Kidney (tissue), 14 donors: Measurements from ENCODE around the gene PHF21A. TPM values are rescaled to one million over a fixed set of nuclear protein-coding genes. Genes with fewer than 3 reads are reported as not detected.

Source experiments
- DNase-seq, 5 donors: peaks; one replicate each; pipeline ENCODE4 v3.0.0-alpha.2; 2013 to 2020
- FAIRE-seq: peaks from 2 replicates; lab custom pipeline; 2012; peaks lifted over from hg19 to GRCh38; lab: Jason Lieb, UNC
- H3K27ac ChIP-seq, 2 donors: one replicate each; pipeline ENCODE4 v1.7.0; 2013; ENCODE audit warnings: low read depth in 2 of 2, low read length in 2 of 2, inconsistent platforms in 1 of 2
- H3K27me3 ChIP-seq: one replicate; pipeline ENCODE4 v1.7.1; 2013; ENCODE audit warnings: low read length, inconsistent platforms; ENCODE audit not compliant: control insufficient read depth, insufficient read depth
- H3K36me3 ChIP-seq, 3 donors: one replicate each; pipeline versions ENCODE4 v1.7.0 to v1.7.1; 2013; ENCODE audit warnings: low read length in 3 of 3, control low read depth in 1 of 3, inconsistent platforms in 1 of 3; ENCODE audit not compliant: insufficient read depth in 3 of 3, control insufficient read depth in 2 of 3
- H3K4me1 ChIP-seq, 3 donors: one replicate each; pipeline versions ENCODE4 v1.7.0 to v1.7.1; 2013; ENCODE audit warnings: low read length in 3 of 3, inconsistent platforms in 1 of 3, low read depth in 1 of 3; ENCODE audit not compliant: control insufficient read depth in 2 of 3, insufficient read depth in 2 of 3
- H3K4me3 ChIP-seq, 3 donors: one replicate each; pipeline versions ENCODE4 v1.7.0 to v1.8.1; 2013; ENCODE audit warnings: low read length in 3 of 3, control low read depth in 1 of 3, inconsistent platforms in 1 of 3
- H3K9ac ChIP-seq, 3 donors: one replicate each; pipeline versions ENCODE4 v1.7.0 to v1.7.1; 2013; ENCODE audit warnings: low read length in 3 of 3, control low read depth in 1 of 3, inconsistent platforms in 1 of 3
- H3K9me3 ChIP-seq, 3 donors: one replicate each; pipeline versions ENCODE4 v1.7.0 to v1.7.1; 2013; ENCODE audit warnings: low read length in 3 of 3, control low read depth in 1 of 3, inconsistent platforms in 1 of 3; ENCODE audit not compliant: control insufficient read depth in 2 of 3, insufficient read depth in 1 of 3
- intact Hi-C: fragments of 100-400 bp; cut with DNase I; formaldehyde crosslinking; loops from one replicate; pipeline ENCODE4 v1.11.1; 2022
- polyA plus RNA-seq: library from polyadenylated mRNA; stranded (reverse); fragments of 350-450 nt; fragmentation: Illumina TruSeq; extraction: RNeasy Lipid Tissue Mini Kit (QIAGEN cat#74804); gene quantifications from one replicate; pipeline ENCODE4 v1.2.3, GENCODE V29; 2014; ENCODE audit warnings: low read depth, low replicate concordance; ENCODE audit not compliant: insufficient read depth
- total RNA-seq: library from RNA; stranded (reverse); fragmentation: NEBNext Ultra II Directional; extraction: Animal tissue kit (Norgen Biotek cat#: 25700); gene quantifications from one replicate; pipeline ENCODE4 v1.2.1, GENCODE V29; 2021
- TF ChIP-seq, protein P1 (sequence below): IDR thresholded peaks from 3 replicates; pipeline ENCODE4 v1.5.1; 2012; ENCODE audit warnings: mild to moderate bottlenecking, moderate library complexity, borderline replicate concordance; ENCODE audit not compliant: insufficient read depth; ENCODE audit errors: extremely low read depth
- donor health status: control.
- donor health status: control.
- donor health status: control.
- donor health status: control.
- donor health status: control.
- donor health status: DM: yes; HTN: yes; CAD: no.
- donor health status: Normal renal cell carcinoma (clear cell type).

PHF21A gene
- total and polyA plus RNA-seq, 2 donors from 2014 or later, result 9.6 to 48.2 TPM

GRCh38 chr11:46072172-46072964, 48.9 kb downstream of the PHF21A start:
- no peaks in the 10 kb centered on the region for H3K27me3 ChIP-seq
- no peak overlapping the region for H3K9ac ChIP-seq
- peaks cover 0 to 2% (median 0%) of the 10 kb centered on the region in 3 donors for H3K4me1 ChIP-seq
- intact Hi-C loops, result no loop called here
- DNase-seq, result no peak
- no peaks in the 10 kb centered on the region for H3K9me3 ChIP-seq
- H3K27ac ChIP-seq, result no peak overlapping the region
- no peak for FAIRE-seq
- H3K36me3 ChIP-seq, result peaks cover 0 to 2% (median 0%) of the 10 kb centered on the region in 3 donors
- H3K4me3 ChIP-seq, result no peak overlapping the region
- TF ChIP-seq, protein P1, sequence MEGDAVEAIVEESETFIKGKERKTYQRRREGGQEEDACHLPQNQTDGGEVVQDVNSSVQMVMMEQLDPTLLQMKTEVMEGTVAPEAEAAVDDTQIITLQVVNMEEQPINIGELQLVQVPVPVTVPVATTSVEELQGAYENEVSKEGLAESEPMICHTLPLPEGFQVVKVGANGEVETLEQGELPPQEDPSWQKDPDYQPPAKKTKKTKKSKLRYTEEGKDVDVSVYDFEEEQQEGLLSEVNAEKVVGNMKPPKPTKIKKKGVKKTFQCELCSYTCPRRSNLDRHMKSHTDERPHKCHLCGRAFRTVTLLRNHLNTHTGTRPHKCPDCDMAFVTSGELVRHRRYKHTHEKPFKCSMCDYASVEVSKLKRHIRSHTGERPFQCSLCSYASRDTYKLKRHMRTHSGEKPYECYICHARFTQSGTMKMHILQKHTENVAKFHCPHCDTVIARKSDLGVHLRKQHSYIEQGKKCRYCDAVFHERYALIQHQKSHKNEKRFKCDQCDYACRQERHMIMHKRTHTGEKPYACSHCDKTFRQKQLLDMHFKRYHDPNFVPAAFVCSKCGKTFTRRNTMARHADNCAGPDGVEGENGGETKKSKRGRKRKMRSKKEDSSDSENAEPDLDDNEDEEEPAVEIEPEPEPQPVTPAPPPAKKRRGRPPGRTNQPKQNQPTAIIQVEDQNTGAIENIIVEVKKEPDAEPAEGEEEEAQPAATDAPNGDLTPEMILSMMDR, result no peak

DNA sequence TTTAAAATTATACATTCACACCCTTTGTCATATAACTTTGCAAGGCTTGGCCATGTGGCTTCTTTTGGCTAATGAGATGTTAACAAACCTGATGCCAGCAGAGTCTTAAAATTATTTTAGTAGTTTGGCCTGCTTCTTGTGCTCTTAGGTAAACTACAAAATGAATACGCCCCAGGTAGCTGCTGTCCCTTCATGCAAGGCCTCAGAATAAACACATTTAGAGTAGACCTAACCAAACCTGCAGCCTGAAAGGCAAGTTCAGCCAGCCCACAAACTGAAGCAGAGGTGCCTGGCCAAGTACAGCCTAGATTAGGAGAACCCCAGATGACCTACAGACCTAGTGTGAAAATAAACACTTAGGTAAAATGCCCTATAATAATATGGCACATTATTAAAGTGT, 50.2 kb downstream of the PHF21A start:
- Histone ChIP-seq H3K4me1 (peaks cover 0 to 2% (median 0%) of the 10 kb centered on the region in 3 donors), H3K4me3 (no peak overlapping the region), H3K9me3 (no peaks in the 10 kb centered on the region), H3K27ac (no peak overlapping the region), H3K9ac (no peak overlapping the region), H3K36me3 (peaks cover 0 to under 1% (median 0%) of the 10 kb centered on the region in 3 donors), H3K27me3 (no peaks in the 10 kb centered on the region)
- no peak for DNase-seq
- TF ChIP-seq, protein P1, result no peak
- intact Hi-C loops, result no loop called here
- FAIRE-seq, result no peak

DNA sequence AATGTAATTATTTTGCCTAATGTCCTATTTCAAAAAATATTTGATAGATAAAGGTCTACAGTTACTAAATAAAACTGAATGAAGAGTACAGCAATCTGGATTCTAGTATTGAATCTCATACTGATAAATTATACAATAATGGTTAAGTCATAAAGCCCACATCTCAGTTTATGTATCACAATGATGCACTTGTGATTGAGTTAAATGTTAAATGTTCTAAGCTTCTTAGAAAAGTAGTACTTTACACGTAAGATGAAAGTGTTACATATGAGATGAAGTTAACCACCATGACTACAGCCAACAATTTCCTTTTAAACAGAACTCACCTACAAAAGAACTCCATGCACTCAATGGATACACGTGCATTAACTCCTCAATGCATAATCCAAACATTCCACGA, 51.7 kb downstream of the PHF21A start:
- TF ChIP-seq, protein P1, result no peak

More for the DNA sequence above, 51.7 kb downstream of the PHF21A start:
- intact Hi-C loops, result no loop called here
- no peak for DNase-seq
- no peak overlapping the region for H3K9ac ChIP-seq
- H3K27ac ChIP-seq, result no peak overlapping the region
- H3K4me3 ChIP-seq, result no peak overlapping the region
- H3K27me3 ChIP-seq, result no peaks in the 10 kb centered on the region
- H3K4me1 ChIP-seq, result peaks cover 0 to 2% (median 0%) of the 10 kb centered on the region in 3 donors
- H3K36me3 ChIP-seq, result no peaks in the 10 kb centered on the region
- FAIRE-seq, result no peak
- H3K9me3 ChIP-seq, result no peaks in the 10 kb centered on the region
